SW 1271 (cell line): Measurements from ENCODE around the gene GPR12.

ENCODE experiments used
- DNase-seq, 2 experiments: peaks; one replicate each; lab custom pipeline; 2025; lab: John Stamatoyannopoulos, UW

GPR12 gene

GRCh38 chr13:26759907-26760831 lies at the start of gene GPR12:
TSS of gene GPR12 (minus strand) at chr13:26760786. CDS start at chr13:26759827, 959 bp downstream.
- DNase-seq: no peak

- DNase-seq: no peak
Observed at GRCh38 chr13:26810095-26810494, 49.5 kb upstream of the GPR12 start.

- no peak for DNase-seq
Observed at GRCh38 chr13:26806891-26807290, 46.3 kb upstream of the GPR12 start.

- no peak for DNase-seq
Observed at GRCh38 chr13:26787961-26788360, 27.4 kb upstream of the GPR12 start.

GRCh38 chr13:26786651-26787295 lies 26.2 kb upstream of the GPR12 start:
- DNase-seq: no peak

GRCh38 chr13:26785838-26786630 lies 25.4 kb upstream of the GPR12 start:
- no peak for DNase-seq

GRCh38 chr13:26784704-26785639 lies 24.4 kb upstream of the GPR12 start:
- DNase-seq: no peak

GRCh38 chr13:26780411-26780810 lies 19.8 kb upstream of the GPR12 start:
- no peak for DNase-seq

- no peak for DNase-seq
Observed at GRCh38 chr13:26779321-26779720, 18.7 kb upstream of the GPR12 start.

GRCh38 chr13:26772531-26772930 lies 11.9 kb upstream of the GPR12 start:
- no peak for DNase-seq

GRCh38 chr13:26771796-26772195 lies 11.2 kb upstream of the GPR12 start:
- DNase-seq: no peak

GRCh38 chr13:26762745-26763345 lies 2.3 kb upstream of the GPR12 start:
- no peak for DNase-seq

GRCh38 chr13:26760832-26761582 lies 421 bp upstream of the GPR12 start:
- no peak for DNase-seq

GRCh38 chr13:26759249-26759906 lies 1.2 kb downstream of the GPR12 start:
- no peak for DNase-seq

- DNase-seq: no peak
Observed at GRCh38 chr13:26758496-26759157, 2.0 kb downstream of the GPR12 start.

- no peak for DNase-seq
Observed at GRCh38 chr13:26756961-26757360, 3.6 kb downstream of the GPR12 start.

GRCh38 chr13:26752671-26753070 lies 7.9 kb downstream of the GPR12 start:
- DNase-seq: no peak

- no peak for DNase-seq
Observed at GRCh38 chr13:26749905-26750304, 10.7 kb downstream of the GPR12 start.

- no peak for DNase-seq
Observed at GRCh38 chr13:26749285-26749684, 11.3 kb downstream of the GPR12 start.
